ENCODE measurements around the gene KRTAP4-7. TPM values are rescaled to one million over a fixed set of nuclear protein-coding genes. Genes with fewer than 3 reads are reported as not detected.
"Not testable (repeated sequence)": the region's sequence is repeated elsewhere in the genome, so short reads cannot be mapped to it uniquely, and the experiment has no call there.

The KRTAP4-7 gene
- total and polyA plus RNA-seq, 2 of the 4 experiments (the other 2 are of a cell fraction) = not detected

GRCh38 chr17:41054025-41054424 lies 29.9 kb upstream of the KRTAP4-7 start:
- ChIA-PET POLR2A (ENCODE audit: unreplicated experiment) (no interaction called here), CTCF (no interaction called here)
- dilution Hi-C loops (cut with HindIII; ENCODE audit: low sequenced_read_pairs, unreplicated experiment) (no loop called here), in situ Hi-C loops (cut with MboI; ENCODE audit: low sequenced_read_pairs) (no loop called here), intact Hi-C loops (cut with micrococcal nuclease) (no loop called here)
- H4K20me1 ChIP-seq (ENCODE audit: insufficient read depth, low read length) = no peaks in the 10 kb centered on the region
- peaks cover 5% of the 10 kb centered on the region; the same call in 1 of the 2 replicates for H3K9me1 ChIP-seq (ENCODE audit: insufficient read depth, low read length)
- H3K27me3 ChIP-seq (ENCODE audit: control insufficient read depth, insufficient read depth, low read length) = no peaks in the 10 kb centered on the region
- H3K4ac ChIP-seq (ENCODE audit: low read depth, low read length) = 0 out of 2 replicates have a peak overlapping the region, but pooled peaks have one; percentile 15
- DNase-seq = no peak
- no peak for ATAC-seq (ENCODE audit: low read depth)
- H2BK20ac ChIP-seq (ENCODE audit: low read depth, low read length) = peak overlapping the region; percentile 4; the same call in 1 of the 2 replicates
- peaks cover 6% of the 10 kb centered on the region for H3K4me1 ChIP-seq (ENCODE audit: control insufficient read depth, insufficient read depth, low read length)
- H3K9ac ChIP-seq (ENCODE audit: low read depth, low read length) = no peak overlapping the region
- H3K27ac ChIP-seq (ENCODE audit: insufficient read depth, low read length) = no peak overlapping the region
- no peak overlapping the region for H2AK9ac ChIP-seq (replicated peaks; ENCODE audit: low read depth, low read length, poor library complexity)
- no TSS peak for BruUV-seq (replicated peaks)
- H3K36me3 ChIP-seq (ENCODE audit: control insufficient read depth, insufficient read depth, low read length) = no peaks in the 10 kb centered on the region
- TF ChIP-seq CEBPB (IDR thresholded peaks at IDR 0.05; ENCODE audit: low read depth, low read length) = no peak
- TF ChIP-seq CHD1 (IDR thresholded peaks at IDR 0.05; ENCODE audit: low read depth, low read length) = no peak
- no peak for TF ChIP-seq MXI1 (IDR thresholded peaks at IDR 0.05; ENCODE audit: borderline replicate concordance, low read depth, low read length)
- TF ChIP-seq BHLHE40 (IDR thresholded peaks at IDR 0.05; ENCODE audit: low read depth, low read length) = no peak
- no peak for TF ChIP-seq RFX5 (IDR thresholded peaks at IDR 0.05; ENCODE audit: low read depth, low read length)
- TF ChIP-seq MAFK (IDR thresholded peaks at IDR 0.05; ENCODE audit: low read depth, low read length) = no peak
- TF ChIP-seq SMC3 (IDR thresholded peaks at IDR 0.05; ENCODE audit: low read depth, low read length) = no peak
- no peak for TF ChIP-seq FOS (IDR thresholded peaks at IDR 0.05; ENCODE audit: low read depth, low read length)
- TF ChIP-seq RCOR1 (IDR thresholded peaks at IDR 0.05; ENCODE audit: insufficient replicate concordance, low read length) = no peak
- no peak overlapping the region for H4K5ac ChIP-seq (ENCODE audit: low read depth, low read length)
- 90% methylated on average over 2 of the region's 4 CpGs; no CpG with 5 or more reads in 1 of the 2 experiments for WGBS, 2 experiments (ENCODE audit: extremely low coverage in 2 of 2, insufficient read length in 1 of 2)
- H2BK5ac ChIP-seq (ENCODE audit: low read depth, low read length, poor library complexity, severe bottlenecking) = no peak overlapping the region
- peak overlapping the region; percentile 9; the same call in 1 of the 2 replicates for H2BK120ac ChIP-seq (ENCODE audit: low read depth, low read length)
- H2AK5ac ChIP-seq (ENCODE audit: low read depth, low read length) = peak overlapping the region; percentile 36; the same call in 1 of the 2 replicates
- peak overlapping the region; percentile 9; the same call in 1 of the 2 replicates for H3K18ac ChIP-seq (ENCODE audit: low read depth, low read length)
- no peak overlapping the region for H3K14ac ChIP-seq (replicated peaks; ENCODE audit: low read depth, low read length)
- no peak overlapping the region for H3K4me2 ChIP-seq (ENCODE audit: low read depth, low read length)
- no peak overlapping the region for H3K56ac ChIP-seq (ENCODE audit: extremely low read depth, insufficient read depth, low read length)
- H3K9me3 ChIP-seq (ENCODE audit: control insufficient read depth, insufficient read depth, low read length) = no peaks in the 10 kb centered on the region
- H2AFZ ChIP-seq (replicated peaks; ENCODE audit: low read length, poor library complexity) = no peak overlapping the region
- H2BK15ac ChIP-seq (ENCODE audit: low read depth, low read length) = no peak overlapping the region; the same call in 2 of the 3 replicates
- H4K91ac ChIP-seq (ENCODE audit: insufficient read depth, low read depth, low read length) = 0 out of 2 replicates have a peak overlapping the region, but pooled peaks have one; percentile 17
- H3K23ac ChIP-seq (ENCODE audit: low read depth, low read length) = no peak overlapping the region
- H4K8ac ChIP-seq (ENCODE audit: low read depth in 2 of 2, low read length in 2 of 2) = no peak overlapping the region; a peak in 1 of 4 replicates
- no peaks in the 10 kb centered on the region for H3K79me1 ChIP-seq (ENCODE audit: low read depth in 1 of 2, low read length in 2 of 2)
- no peak overlapping the region for H3K4me3 ChIP-seq (ENCODE audit: insufficient read depth, low read depth, low read length)

GRCh38 chr17:41054556-41054955 lies 29.4 kb upstream of the KRTAP4-7 start:
- H3K4me3 ChIP-seq (ENCODE audit: insufficient read depth, low read depth, low read length); H3K27me3 ChIP-seq (ENCODE audit: control insufficient read depth, insufficient read depth, low read length); H3K56ac ChIP-seq (ENCODE audit: extremely low read depth, insufficient read depth, low read length); H3K79me1 ChIP-seq (ENCODE audit: low read depth in 1 of 2, low read length in 2 of 2); H3K4me2 ChIP-seq (ENCODE audit: low read depth, low read length); H3K9me1 ChIP-seq (ENCODE audit: insufficient read depth, low read length); H3K18ac ChIP-seq (ENCODE audit: low read depth, low read length); H2BK5ac ChIP-seq (ENCODE audit: low read depth, low read length, poor library complexity, severe bottlenecking); H4K8ac ChIP-seq (ENCODE audit: low read depth in 2 of 2, low read length in 2 of 2); DNase-seq; intact Hi-C loops (cut with micrococcal nuclease); H2AFZ ChIP-seq (replicated peaks; ENCODE audit: low read length, poor library complexity); ATAC-seq (ENCODE audit: low read depth); H3K9ac ChIP-seq (ENCODE audit: low read depth, low read length); H3K9me3 ChIP-seq (ENCODE audit: control insufficient read depth, insufficient read depth, low read length); CTCF ChIA-PET; H3K14ac ChIP-seq (replicated peaks; ENCODE audit: low read depth, low read length); H4K20me1 ChIP-seq (ENCODE audit: insufficient read depth, low read length); H3K23ac ChIP-seq (ENCODE audit: low read depth, low read length); H3K36me3 ChIP-seq (ENCODE audit: control insufficient read depth, insufficient read depth, low read length); POLR2A ChIA-PET (ENCODE audit: unreplicated experiment); H2AK9ac ChIP-seq (replicated peaks; ENCODE audit: low read depth, low read length, poor library complexity); BruUV-seq (replicated peaks); H2BK20ac ChIP-seq (ENCODE audit: low read depth, low read length); H3K27ac ChIP-seq (ENCODE audit: insufficient read depth, low read length); dilution Hi-C loops (cut with HindIII; ENCODE audit: low sequenced_read_pairs, unreplicated experiment); in situ Hi-C loops (cut with MboI; ENCODE audit: low sequenced_read_pairs); H4K5ac ChIP-seq (ENCODE audit: low read depth, low read length); H3K4me1 ChIP-seq (ENCODE audit: control insufficient read depth, insufficient read depth, low read length): not testable (repeated sequence)
- peak overlapping the region; percentile 68; the same call in 1 of the 2 replicates for H2AK5ac ChIP-seq (ENCODE audit: low read depth, low read length)
- 0 out of 3 replicates have a peak overlapping the region, but pooled peaks have one; percentile 33 for H2BK15ac ChIP-seq (ENCODE audit: low read depth, low read length)
- H4K91ac ChIP-seq (ENCODE audit: insufficient read depth, low read depth, low read length) = peak overlapping the region; percentile 72
- peak overlapping the region; percentile 49 for H3K4ac ChIP-seq (ENCODE audit: low read depth, low read length)
- WGBS, 2 experiments (ENCODE audit: extremely low coverage in 2 of 2, insufficient read length in 1 of 2) = 60% methylated on average over 1 of the region's 9 CpGs; no CpG with 5 or more reads in 1 of the 2 experiments
- peak overlapping the region; percentile 9 for H2BK120ac ChIP-seq (ENCODE audit: low read depth, low read length)
